ENCODE data around the gene AP2A2. TPM values are rescaled to one million over a fixed set of nuclear protein-coding genes. Genes with fewer than 3 reads are reported as not detected.

Gene AP2A2
- polyA plus RNA-seq, 3 donors, result 5.7 to 61.0 (median 8.2) TPM

- Histone ChIP-seq H3K27ac (ENCODE audit: low read depth in 1 of 2, low read length in 2 of 2) (no peak overlapping the region), H4K20me1 (ENCODE audit: insufficient read depth, low read length) (no peaks in the 10 kb centered on the region), H3K9me3 (replicated peaks in 1 of 2; ENCODE audit: control insufficient read depth in 1 of 2, insufficient read depth in 1 of 2, low read length in 2 of 2) (no peaks in the 10 kb centered on the region), H3K36me3 (replicated peaks in 1 of 2; ENCODE audit: control insufficient read depth in 1 of 2, insufficient read depth in 2 of 2, low read length in 2 of 2) (no peaks in the 10 kb centered on the region), H2AFZ (ENCODE audit: insufficient read depth, low read depth, low read length, poor library complexity, severe bottlenecking) (no peak overlapping the region), H3K27me3 (ENCODE audit: control insufficient read depth in 2 of 2, insufficient read depth in 2 of 2, low read length in 2 of 2) (no peaks in the 10 kb centered on the region), H3K4me3 (replicated peaks in 1 of 3; ENCODE audit: low read depth in 2 of 3, low read length in 3 of 3) (no peak overlapping the region), H3K4me2 (replicated peaks; ENCODE audit: extremely low read depth, low read length, poor library complexity, severe bottlenecking) (no peak overlapping the region), H3K4me1 (ENCODE audit: control insufficient read depth in 1 of 2, insufficient read depth in 2 of 2, low read length in 2 of 2) (no peaks in the 10 kb centered on the region), H3K9ac (ENCODE audit: insufficient read depth, low read length, poor library complexity, severe bottlenecking) (no peak overlapping the region), H3K79me2 (ENCODE audit: insufficient read depth, low read length) (no peaks in the 10 kb centered on the region)
- Mint-ChIP-seq H3K4me1 (no peaks in the 10 kb centered on the region), H3K9me3 (peaks cover 0 to 4% (median 0%) of the 10 kb centered on the region in 7 donors), H3K27me3 (ENCODE audit: low read depth in 3 of 3) (peaks cover 5 to 8% (median 6%) of the 10 kb centered on the region in 3 donors), H3K36me3 (no peaks in the 10 kb centered on the region), H3K4me3 (no peak overlapping the region), H3K27ac (no peak overlapping the region)
- no peak for TF ChIP-seq CTCF (IDR thresholded peaks at IDR 0.05)
- intact Hi-C loops (cut with micrococcal nuclease), result no loop called here
- 98% methylated on average over 12 of the region's 16 CpGs for WGBS (ENCODE audit: insufficient coverage)
- no peak for DNase-seq
These were observed 114.9 kb downstream of the AP2A2 start for GRCh38 chr11:1040428-1041148.

GRCh38 chr11:1041149-1041467 is 115.4 kb downstream of the AP2A2 start:
- no peaks in the 10 kb centered on the region for H3K4me1 Mint-ChIP-seq
- no peaks in the 10 kb centered on the region for H3K79me2 ChIP-seq (ENCODE audit: insufficient read depth, low read length)
- H3K27me3 Mint-ChIP-seq (ENCODE audit: low read depth in 3 of 3), result peaks cover 6 to 8% (median 8%) of the 10 kb centered on the region in 3 donors
- no peaks in the 10 kb centered on the region for H3K36me3 Mint-ChIP-seq
- H3K4me3 Mint-ChIP-seq, result no peak overlapping the region
- H3K27ac Mint-ChIP-seq, result no peak overlapping the region
- no peak overlapping the region for H3K4me3 ChIP-seq (replicated peaks in 1 of 3; ENCODE audit: low read depth in 2 of 3, low read length in 3 of 3)
- no peak overlapping the region for H3K27ac ChIP-seq (ENCODE audit: low read depth in 1 of 2, low read length in 2 of 2)
- WGBS (ENCODE audit: insufficient coverage), result 80% methylated on average over 1 of the region's 8 CpGs
- H3K9me3 Mint-ChIP-seq, result peaks cover 0 to 4% (median 0%) of the 10 kb centered on the region in 7 donors
- no peak overlapping the region for H2AFZ ChIP-seq (ENCODE audit: insufficient read depth, low read depth, low read length, poor library complexity, severe bottlenecking)
- DNase-seq, result no peak
- H3K9ac ChIP-seq (ENCODE audit: insufficient read depth, low read length, poor library complexity, severe bottlenecking), result no peak overlapping the region
- H3K9me3 ChIP-seq (replicated peaks in 1 of 2; ENCODE audit: control insufficient read depth in 1 of 2, insufficient read depth in 1 of 2, low read length in 2 of 2), result no peaks in the 10 kb centered on the region
- H3K4me1 ChIP-seq (ENCODE audit: control insufficient read depth in 1 of 2, insufficient read depth in 2 of 2, low read length in 2 of 2), result no peaks in the 10 kb centered on the region
- H3K4me2 ChIP-seq (replicated peaks; ENCODE audit: extremely low read depth, low read length, poor library complexity, severe bottlenecking), result no peak overlapping the region
- H3K27me3 ChIP-seq (ENCODE audit: control insufficient read depth in 2 of 2, insufficient read depth in 2 of 2, low read length in 2 of 2), result no peaks in the 10 kb centered on the region
- no peaks in the 10 kb centered on the region for H4K20me1 ChIP-seq (ENCODE audit: insufficient read depth, low read length)
- TF ChIP-seq CTCF (IDR thresholded peaks at IDR 0.05), result no peak
- no peaks in the 10 kb centered on the region for H3K36me3 ChIP-seq (replicated peaks in 1 of 2; ENCODE audit: control insufficient read depth in 1 of 2, insufficient read depth in 2 of 2, low read length in 2 of 2)
- intact Hi-C loops (cut with micrococcal nuclease), result no loop called here

Measured in CD14-positive monocyte (primary cell).